Stimulated activated CD8-positive, alpha-beta memory T cell treated with anti-CD3 and anti-CD28 coated beads, Interleukin-2, amount 100 ng/mL, for 48 hours (primary cell): ENCODE measurements around the gene LRP2.

Experiments
- DNase-seq, 2 donors: peaks; one replicate each; pipeline ENCODE4 v3.0.0-alpha.2; 2020; ENCODE audit warnings: low read depth in 2 of 2

The LRP2 gene

DNA sequence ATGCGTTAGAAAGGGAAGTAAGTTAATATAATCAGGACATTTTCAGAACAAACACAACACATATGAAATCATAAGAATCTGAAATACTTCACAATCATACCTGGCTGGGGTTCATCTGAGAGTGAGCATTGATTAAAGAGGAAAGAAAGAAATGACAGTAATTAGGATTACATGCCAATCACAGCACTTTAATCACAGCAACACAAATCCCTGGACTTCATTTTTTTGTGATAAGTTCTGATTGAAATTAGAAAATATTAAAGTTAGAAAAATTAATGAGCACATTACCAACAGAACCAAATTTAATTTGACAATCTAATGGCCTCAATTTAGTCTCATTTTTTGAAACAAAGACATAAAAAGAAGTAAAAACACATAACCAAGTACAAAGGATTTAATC is 121.9 kb downstream of the LRP2 start:
- DNase-seq, result no peak

DNA sequence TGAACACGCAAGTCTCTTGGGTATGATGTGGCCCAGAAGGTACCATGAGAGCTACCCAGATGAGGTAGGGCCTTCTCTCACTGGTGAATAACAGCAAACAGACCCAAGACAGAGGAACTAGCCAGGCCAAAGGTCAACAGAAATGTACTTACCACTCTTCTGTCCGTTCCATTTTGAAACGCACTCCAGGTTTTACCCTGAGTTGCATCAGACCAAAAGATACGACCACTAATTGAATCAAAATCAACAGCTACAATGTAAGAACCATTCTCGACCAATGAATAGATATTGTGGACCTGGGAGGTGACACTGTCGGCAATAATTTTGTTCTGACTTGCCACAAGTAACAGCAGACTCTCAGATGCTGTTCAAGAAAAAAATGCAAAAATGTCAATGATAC is 124.4 kb downstream of the LRP2 start:
- no peak for DNase-seq

DNA sequence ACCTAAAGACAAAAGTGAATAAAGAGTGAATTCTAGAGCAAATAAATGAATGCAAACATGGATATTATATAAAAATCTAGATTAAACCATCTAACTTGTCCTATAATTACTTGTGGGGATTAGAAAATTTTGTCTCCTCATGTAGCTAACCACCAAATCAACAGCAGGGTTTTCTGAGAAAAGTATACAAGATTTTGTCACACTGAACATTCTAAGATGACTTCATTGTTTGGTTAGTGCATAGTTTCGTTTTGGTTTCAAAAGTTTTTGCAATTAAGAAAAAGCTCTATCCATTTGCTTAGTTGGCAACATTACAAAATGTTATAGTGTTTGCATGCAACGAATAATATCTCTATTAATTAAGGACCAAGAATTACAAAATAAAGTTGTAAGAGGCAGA is 125.0 kb downstream of the LRP2 start:
- DNase-seq, result no peak

DNA sequence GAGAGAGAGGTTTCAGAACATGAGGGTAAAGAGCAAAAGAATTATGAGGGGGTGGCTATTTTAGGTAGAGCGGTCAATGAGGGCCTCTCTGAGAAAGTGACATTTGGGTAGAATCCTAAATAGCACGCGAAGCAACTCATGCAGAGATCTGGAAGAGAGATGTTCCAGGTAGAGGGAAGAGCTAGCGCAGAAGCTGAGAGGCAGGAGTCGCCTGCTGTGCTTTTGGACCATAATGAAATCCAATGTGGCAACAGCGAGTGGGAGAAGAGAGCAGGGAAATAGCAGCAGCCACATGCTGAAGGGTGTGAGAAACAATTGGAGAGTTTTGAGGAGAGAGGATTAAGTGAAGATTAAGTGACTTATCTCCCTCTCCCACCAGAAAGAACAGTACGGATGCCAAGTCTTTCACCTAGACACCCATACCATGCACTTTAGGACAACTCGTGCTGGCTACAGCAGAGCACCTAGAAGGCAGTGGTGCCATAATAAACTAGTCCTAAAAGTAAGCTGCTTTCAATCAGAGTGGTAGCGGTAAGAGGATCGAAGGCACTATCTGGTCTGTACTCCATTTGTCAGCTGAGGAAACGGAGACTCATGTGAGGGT is 129.7 kb downstream of the LRP2 start:
- DNase-seq, result no peak

DNA sequence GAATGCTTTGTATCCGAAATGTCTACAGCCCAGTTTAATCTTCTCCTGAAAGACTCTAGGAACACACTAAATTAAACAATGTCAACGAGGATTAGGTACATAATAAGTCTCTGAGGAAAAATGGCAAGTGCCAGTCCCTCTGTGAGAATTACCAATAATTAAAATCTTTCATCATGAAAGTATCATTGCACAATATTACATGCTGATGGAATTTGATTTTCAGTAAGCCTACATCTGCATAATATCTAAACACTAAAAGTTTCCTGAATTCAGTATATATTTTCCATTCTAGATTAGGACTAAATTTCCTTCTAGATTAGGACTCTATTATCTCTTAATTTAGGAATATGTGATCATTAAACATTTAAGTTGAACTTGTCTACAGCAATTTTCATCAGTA is 132.1 kb downstream of the LRP2 start:
- DNase-seq, result no peak

DNA sequence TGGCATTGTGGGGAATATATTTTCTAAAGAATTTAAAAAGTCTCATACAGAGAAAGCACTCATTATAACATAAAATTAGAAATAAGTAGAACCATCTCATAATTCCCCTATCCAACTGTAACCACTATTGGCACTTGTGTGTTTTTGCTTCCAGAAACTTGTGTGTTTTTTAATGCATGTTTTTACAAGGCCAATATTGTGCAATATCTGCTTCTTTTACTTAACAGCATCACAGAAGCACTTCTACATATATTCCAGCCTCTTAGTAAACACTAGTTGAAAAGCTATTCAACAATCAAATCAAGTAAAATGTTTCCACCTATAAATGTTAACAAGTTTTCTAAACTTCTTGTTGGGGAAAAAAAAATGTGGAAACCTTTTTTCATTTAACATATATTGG is 132.7 kb downstream of the LRP2 start:
- no peak for DNase-seq

DNA sequence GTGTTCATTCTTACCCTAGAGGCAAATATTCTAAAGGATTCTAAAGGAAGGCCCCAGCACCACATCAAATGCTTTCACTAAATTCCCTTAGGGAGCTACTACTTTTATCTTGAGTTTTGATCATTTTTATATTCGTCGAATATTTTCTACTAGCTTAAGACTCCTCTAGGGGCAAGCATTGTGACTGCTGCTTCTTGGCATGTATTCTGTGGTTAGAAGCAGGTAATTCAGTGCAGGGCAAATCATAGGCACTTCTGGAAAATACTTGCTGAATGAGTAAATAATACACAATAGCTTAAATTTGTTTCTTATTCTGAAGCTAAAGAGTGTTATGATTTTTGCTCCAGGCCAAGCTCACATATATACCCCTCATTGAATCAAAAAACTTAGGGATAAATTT is 136.4 kb downstream of the LRP2 start:
- DNase-seq, result no peak

DNA sequence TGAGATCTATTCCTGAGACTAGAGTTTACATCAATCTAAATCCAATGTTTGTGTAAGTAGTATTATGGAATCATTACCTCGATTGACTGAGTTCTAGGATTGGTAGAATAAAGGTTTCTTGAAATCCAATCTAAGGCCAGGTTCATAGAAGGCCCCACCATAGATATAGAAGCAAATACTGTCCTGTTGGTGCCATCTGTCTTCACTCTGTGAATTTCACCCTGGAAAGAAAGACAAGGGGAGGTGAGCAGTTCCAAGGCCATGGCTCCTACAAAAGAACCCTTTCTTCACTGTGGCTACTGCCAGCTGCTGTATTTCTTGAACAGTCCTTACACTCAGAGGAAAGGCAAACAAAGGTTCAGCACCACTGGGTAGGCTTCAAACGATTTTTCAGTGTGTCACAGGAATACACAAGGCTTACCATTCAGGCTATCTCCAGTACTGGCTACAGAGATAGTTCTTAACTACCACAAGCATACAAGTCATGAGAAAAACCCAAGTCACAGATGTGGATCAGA is 137.0 kb downstream of the LRP2 start:
- DNase-seq, result no peak

DNA sequence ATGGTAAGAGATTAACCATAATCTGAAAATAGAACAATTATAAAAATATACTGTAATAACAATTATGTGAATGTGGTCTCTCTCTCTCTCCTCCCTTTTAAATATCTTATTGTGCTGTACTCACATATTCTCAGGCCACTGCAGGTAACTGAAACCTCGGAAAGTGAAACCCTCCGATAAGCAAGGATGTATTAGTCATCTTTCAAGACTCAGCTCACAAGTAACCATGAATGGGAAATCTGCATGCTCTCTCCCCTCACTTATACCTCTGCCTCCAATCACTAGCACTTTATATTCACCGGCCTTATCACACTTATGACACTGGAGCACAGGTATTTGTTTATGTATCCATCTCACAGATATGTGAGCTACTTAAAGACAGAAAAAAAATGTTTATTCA is 139.7 kb downstream of the LRP2 start:
- no peak for DNase-seq

DNA sequence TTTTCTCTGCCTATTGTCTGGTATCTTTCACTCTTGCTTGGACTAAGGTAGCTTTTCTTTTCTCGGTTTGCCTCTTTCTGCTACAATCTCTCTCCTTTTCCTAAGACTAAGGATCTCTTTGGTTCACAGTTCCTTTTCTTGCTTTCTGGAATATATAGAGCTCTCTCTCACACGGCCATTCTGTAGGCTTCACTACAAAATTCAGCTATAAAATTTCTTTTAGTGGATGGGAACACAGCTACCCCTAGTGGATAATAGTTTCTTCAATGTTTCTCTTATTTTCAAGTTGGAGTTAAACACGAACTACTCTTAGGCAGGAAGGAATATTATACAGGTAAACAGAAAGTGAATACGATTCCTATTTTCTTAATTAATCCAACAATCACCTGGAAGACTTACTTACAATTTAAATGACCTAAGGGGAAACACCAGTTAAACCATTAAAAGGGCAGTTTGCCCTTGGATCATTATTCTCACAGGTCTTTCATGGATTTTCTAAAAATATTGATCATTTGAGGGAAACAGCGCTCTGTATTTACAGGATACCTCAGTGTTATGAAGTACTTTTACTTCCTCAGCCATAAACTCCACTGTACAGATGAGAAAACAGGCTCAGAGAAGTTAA is 140.5 kb downstream of the LRP2 start:
- no peak for DNase-seq

DNA sequence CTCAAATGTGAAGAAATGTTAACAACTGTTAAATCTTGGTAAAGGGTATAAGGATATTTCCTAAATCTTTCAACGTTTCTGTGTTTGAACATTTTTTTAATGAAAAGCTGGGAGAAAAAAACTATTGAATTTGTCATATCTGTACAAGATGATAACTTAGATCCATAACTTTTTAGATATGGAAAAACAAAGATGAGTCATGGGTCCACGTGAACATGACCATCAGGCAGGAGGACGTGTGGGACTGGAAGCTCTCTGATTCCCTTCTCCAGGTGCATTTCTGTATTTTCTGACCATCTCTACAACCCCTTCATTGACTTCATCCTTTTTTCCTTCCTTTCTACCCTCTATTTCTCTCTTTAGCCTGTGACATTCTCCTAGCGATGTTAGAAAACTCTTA is 151.4 kb downstream of the LRP2 start:
- DNase-seq, result no peak

DNA sequence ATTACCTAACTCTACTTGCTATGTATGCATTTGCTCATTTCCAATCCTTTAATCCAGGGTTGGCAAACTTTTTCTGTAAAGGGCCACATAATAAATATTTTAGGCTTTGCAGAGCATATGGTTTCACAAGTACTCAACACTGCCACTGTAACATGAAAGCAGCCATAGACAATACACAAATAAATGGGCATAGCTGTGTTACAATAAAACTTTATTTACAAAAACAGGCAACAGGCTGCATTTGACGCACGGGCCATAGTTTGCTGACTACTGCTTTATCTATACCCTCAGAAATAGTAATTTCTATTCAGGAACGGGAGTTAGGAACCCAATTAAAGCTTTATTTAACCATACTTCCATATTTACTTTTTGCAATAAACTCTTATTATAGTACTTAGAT is 154.3 kb downstream of the LRP2 start:
- DNase-seq, result no peak

DNA sequence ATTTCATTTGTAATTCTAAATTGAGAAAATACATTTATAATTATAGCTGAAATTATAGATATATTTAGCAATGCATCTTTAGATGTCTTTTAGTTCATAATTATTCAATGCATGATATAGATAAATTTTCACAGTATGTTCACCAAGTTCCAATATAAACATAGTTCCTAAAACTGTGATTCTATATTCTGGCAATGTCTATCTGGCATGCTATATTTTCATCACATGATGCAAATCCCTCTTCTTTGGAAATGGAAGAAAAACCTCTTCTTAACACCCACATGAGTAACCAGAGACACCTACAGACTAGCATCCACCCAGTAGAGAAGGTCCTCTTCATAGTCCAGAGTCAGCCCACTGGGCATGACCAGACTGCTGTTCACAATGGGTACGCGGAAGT is 157.2 kb downstream of the LRP2 start:
- DNase-seq, result no peak

DNA sequence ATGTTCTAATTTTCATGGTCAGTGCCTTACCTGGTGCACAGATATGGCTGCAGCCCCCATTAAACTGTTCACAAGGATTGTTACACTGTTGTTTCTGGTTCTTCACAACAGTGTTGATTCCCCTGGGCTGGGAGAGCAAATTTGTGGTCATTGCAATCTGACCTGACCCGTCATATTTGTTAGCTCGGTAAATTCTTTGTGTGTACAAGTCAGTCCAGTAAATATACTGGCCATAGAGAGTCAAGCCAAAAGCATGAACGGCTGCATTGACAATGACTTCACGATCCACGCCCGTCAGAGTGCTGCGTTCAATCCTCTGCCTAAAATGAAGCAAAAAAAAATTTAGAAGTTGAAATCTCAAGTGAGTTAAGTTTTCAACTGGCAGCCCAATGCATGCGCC is 158.4 kb downstream of the LRP2 start:
- no peak for DNase-seq

DNA sequence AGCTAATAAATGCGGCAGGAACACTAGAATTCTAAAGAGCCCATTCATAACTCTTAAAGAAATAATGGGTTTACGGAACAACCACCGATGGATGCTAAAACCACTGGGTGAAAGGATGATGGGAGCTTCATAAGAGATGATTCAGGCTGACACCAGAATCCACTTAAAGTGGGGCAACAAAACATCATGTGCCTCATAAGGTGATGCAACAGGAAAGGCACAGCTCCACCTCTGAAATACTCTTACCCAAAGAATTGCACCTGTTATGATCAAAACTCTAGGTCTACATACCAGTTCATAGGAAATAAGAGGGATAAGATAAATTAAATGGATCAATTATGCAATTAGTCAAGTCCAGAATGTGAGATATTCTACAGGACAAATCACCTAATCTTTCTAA is 161.6 kb downstream of the LRP2 start:
- no peak for DNase-seq

DNA sequence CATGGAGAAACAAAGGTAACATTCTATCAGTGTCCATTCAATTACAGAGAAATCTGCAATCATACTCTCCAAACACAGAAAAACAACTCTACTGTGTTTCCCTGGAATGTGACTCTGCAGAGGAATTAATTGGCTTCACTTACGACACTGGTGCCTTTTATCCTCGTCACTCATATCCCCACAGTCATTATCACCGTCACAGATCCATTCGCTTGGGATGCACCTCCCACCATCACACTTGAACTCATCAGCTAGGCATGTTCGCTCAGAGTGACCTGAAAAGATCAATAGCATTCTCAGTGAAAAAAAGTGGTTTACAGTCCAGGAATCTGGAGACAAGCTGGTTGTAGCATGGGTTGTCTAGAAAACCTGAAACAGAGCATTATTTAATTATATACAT is 168.7 kb downstream of the LRP2 start:
- DNase-seq, result no peak

DNA sequence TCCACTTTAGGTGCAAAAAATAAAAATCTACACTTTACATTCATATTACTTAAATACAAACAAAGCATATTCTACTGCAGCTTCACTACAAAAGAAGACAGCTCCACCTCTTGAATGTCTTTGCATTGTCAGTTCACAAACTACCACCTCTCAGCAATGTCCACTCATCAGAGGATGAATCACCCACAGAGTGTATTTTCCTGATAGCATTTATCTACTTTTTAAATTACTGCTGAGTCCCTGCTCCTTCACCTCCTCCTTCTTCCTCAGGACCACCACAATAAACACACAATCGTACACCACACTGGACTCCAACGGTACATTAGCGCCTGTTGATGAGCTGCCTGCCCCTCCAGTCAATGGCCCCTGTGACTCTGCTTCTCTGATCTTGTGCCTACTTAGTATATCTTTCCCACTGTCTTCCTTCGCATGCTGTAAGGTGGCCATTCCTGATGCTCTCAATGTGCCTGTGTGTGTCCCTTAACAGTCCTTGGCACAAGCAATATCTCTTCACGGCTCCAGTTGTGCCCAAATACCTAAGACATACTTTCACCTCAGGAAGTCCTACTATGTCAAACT is 172.0 kb downstream of the LRP2 start:
- DNase-seq, result no peak

DNA sequence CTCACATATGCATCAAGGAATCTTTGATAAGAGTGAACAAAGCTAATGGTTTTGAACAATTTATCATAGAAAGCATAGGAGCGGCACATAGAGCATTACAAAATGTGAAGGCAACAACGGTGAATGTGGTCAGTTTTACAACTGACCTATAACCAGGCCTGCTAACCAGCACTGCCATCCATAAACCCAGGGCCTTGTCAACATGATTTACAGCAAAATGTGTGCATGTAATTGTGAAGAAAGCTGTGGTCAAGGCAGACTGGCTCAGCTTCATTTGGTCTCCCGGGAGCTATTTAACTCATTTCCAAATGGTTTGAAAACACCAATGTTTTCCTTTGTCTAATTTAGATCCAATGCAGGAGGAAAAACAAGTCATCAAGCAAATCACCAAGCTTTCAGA is 173.2 kb downstream of the LRP2 start:
- DNase-seq, result no peak

DNA sequence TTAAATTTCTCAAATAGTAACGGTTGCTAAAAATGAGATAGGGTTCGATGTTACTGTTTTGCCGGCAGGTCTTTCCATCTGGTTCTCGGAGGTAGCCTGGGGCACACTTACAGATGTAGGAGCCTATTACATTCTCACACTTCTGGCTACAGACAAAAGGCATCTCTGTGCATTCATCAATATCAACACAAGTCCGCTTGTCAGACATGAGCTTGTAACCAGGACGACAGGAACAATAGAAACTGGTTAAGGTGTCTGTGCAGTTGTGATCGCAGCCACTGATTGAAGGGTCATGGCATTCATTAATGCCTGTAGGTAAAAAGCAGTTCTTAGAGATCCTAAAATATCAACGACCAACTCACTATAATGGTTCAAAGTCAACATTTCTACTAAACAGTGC is 176.6 kb downstream of the LRP2 start:
- DNase-seq, result no peak

DNA sequence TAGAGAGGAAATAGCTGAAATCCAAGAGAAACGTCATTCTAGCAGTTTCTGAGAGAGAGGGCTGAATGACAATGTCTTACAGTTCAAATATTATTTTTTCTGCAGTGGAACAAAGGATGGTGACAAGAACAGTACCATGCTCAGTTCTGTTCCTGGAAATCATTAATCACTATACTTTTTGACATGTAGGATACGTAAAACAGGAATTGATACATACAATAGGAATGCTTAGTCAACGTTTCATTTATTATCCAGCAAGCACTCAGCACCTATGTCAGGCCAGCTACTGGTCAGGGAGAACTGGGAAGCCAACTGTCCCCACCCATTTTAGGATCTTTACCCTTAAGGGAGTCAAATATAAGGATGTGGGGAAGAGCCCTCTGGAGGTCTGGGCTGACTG is 178.3 kb downstream of the LRP2 start:
- DNase-seq, result no peak

DNA sequence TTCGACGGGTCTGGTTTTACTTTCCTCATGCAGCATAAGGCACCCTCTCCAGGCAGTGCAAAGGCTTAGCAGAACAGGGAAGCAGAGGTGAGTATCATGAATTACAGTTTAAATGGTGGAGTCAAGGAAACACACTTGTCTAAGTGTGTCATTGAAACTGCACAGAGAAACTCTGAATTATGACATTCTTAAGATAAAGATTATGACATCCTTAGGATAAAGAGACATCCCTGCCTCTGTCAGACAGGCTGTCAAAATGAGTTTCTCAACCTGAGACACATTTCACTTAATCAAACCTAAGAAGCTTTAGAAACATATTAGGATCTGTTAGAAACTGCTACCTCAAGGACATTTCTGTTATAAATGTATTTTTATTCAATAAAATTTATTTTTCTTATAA is 179.8 kb downstream of the LRP2 start:
- DNase-seq, result no peak

DNA sequence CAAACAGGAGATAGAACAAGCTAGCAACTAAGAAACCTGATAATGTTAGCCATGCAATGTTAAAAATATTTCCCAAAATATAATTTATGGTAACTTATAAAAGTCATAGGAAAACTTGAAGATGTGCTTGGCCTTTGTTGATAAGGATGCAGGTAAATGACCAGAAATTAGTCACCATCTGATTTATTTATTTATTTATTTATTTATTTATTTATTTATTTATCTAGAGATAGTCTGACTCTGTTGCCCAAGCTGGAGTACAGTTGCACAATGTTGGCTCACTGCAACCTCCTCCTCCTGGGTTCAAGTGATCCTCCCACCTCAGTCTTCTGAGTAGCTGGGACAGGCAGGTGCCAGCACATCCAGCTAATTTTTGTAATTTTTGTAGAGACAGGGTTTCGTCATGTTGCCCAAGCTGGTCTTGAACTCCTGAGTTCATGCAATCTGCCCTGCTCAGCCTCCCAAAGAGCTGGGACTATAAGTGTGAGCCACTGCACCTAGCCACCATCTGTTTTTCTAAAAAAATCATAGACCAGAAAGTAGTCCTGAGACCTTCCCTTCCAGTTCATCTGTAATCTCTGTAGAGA is 183.4 kb downstream of the LRP2 start:
- no peak for DNase-seq

DNA sequence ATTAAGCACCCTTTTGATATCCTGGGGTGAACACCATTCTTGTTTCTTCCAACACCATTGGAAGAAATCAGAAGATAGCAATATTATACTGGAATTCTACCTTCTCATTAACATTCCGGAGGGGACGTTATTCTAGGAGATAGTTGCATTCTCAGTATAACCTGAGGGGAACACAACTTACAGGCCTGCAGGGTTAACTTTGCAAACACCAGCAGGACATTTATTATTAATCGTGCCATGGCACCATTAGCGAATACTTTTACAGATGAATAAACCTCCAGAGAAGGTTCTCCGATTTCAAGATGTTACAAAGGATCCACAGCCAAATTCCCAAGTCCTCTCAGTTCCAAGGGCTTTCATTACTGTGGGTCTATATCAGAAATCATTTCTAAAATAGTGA is 184.0 kb downstream of the LRP2 start:
- DNase-seq, result no peak
